Measurements from ENCODE around the gene EIF3J.

DNA sequence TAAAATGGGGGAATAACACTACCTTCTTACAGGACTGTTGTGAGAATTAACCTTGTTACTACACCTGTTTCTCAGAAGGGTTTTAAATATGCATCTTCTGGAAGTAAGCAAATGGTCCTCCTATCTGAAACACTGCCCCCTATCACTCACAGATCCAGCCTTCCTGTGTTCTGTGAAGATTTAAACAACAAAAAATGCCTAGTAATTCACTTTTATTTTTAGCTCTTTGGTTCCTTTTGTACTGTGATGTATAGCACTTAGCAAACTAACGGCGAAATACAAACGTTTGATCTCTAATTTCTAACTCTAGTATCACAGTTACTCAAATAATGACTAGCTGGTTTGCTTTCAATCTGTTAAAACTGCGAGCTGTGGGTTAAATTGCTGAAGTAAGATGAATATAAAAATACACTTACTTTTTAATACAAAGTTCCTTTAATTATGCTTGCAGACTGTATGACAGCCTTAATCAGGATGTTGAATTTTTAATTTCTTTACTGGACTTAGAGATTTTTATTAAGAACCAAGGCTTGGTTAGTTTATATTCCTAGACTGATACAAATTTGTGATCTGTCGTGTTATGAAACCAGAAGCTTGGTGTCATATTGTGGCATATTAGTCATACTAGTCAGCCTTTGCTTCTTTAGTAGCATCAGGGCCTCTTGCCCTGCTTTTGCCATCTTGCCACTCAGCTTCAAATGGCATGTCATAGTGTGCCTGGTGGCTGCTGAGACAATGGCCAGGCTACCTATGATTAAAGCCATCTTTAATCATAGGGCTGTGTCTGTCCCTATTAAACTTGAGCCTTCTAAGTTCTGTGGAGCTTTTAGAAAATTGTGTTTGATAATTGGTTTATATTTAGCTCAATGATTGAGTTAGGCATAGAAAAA, 9.2 kb downstream of the EIF3J start:
- TF ChIP-seq, protein P1, sequence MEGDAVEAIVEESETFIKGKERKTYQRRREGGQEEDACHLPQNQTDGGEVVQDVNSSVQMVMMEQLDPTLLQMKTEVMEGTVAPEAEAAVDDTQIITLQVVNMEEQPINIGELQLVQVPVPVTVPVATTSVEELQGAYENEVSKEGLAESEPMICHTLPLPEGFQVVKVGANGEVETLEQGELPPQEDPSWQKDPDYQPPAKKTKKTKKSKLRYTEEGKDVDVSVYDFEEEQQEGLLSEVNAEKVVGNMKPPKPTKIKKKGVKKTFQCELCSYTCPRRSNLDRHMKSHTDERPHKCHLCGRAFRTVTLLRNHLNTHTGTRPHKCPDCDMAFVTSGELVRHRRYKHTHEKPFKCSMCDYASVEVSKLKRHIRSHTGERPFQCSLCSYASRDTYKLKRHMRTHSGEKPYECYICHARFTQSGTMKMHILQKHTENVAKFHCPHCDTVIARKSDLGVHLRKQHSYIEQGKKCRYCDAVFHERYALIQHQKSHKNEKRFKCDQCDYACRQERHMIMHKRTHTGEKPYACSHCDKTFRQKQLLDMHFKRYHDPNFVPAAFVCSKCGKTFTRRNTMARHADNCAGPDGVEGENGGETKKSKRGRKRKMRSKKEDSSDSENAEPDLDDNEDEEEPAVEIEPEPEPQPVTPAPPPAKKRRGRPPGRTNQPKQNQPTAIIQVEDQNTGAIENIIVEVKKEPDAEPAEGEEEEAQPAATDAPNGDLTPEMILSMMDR (IDR thresholded peaks at IDR 0.05) = no peak
- TF ChIP-seq POLR2A (IDR thresholded peaks at IDR 0.05) = no peak
